Smooth muscle cell of the coronary artery (primary cell): ENCODE data around the gene TNC. TPM values are rescaled to one million over a fixed set of nuclear protein-coding genes. Genes with fewer than 3 reads are reported as not detected.

Experiments
- total RNA-seq: library from RNA; depleted of rRNA; stranded (reverse); fragments of >200 nt; gene quantifications from 2 replicates; pipeline ENCODE4 v1.2.3, GENCODE V29; 2014; ENCODE audit warnings: low replicate concordance

Gene TNC
- 2.1 and 34.2 TPM in 2 replicates for total RNA-seq

GRCh38 chr9:115117999-115118878, at the start of gene TNC:
TSS of gene TNC (minus strand) at chr9:115118157. CDS start at chr9:115091018, 27,139 bp downstream.

Other genes starting within 250 kb of the TNC start
- not detected in 2 replicates for gene TNFSF8, start 187.6 kb downstream of the TNC start, total RNA-seq